Right cardiac atrium (tissue), 5 donors: Measurements from ENCODE around the gene NCKAP1. TPM values are rescaled to one million over a fixed set of nuclear protein-coding genes. Genes with fewer than 3 reads are reported as not detected.
"Not testable (repeated sequence)": the region's sequence is repeated elsewhere in the genome, so short reads cannot be mapped to it uniquely, and the experiment has no call there.

ENCODE experiments used
- ATAC-seq, 2 donors: fragments of 200-7000 bp; cut with Tn5 transposase; one replicate each; pipeline versions ENCODE4 v1.8.0 to v1.9.1; 2020; ENCODE audit warnings: moderate library complexity in 2 of 2, mild to moderate bottlenecking in 1 of 2
- DNase-seq, 3 donors: peaks; one replicate each; pipeline ENCODE4 v3.0.0-alpha.2; 2020
- H3K27ac ChIP-seq: one replicate; pipeline ENCODE4 v1.5.1; 2013; ENCODE audit warnings: mild to moderate bottlenecking, low read length, control low read depth, moderate library complexity
- H3K27me3 ChIP-seq: one replicate; pipeline ENCODE4 v1.6.1; 2013; ENCODE audit not compliant: control insufficient read depth, insufficient read depth
- H3K4me1 ChIP-seq: one replicate; pipeline ENCODE4 v1.6.1; 2013; ENCODE audit warnings: low read length; ENCODE audit not compliant: control insufficient read depth, insufficient read depth
- H3K4me3 ChIP-seq: one replicate; pipeline ENCODE4 v1.5.1; 2013; ENCODE audit warnings: low read length, control low read depth
- H3K9me3 ChIP-seq: one replicate; pipeline ENCODE4 v1.6.1; 2013; ENCODE audit warnings: low read length; ENCODE audit not compliant: control insufficient read depth
- WGBS: extraction: QIAGEN DNeasy Blood & Tissue Kit; methylation state at CpG from one replicate; pipeline ENCODE4 v1.1.7; 2013; 5-methylcytosine and 5-hydroxymethylcytosine counted together
- intact Hi-C, 4 donors: fragments of 100-400 bp; cut with DNase I; formaldehyde crosslinking; loops; one replicate each; pipeline versions ENCODE4 v1.11.0 to v1.14.0; 2022 to 2023
- polyA plus RNA-seq: library from polyadenylated mRNA; stranded (reverse); fragments of 200-250 nt; gene quantifications from one replicate; pipeline ENCODE4 v1.2.3, GENCODE V29; 2013
- total RNA-seq, 4 donors: library from RNA; stranded (reverse); fragmentation: NEBNext Ultra II Directional; extraction: Animal tissue kit (Norgen Biotek cat#: 25700); gene quantifications; one replicate each; pipeline ENCODE4 v1.2.1, GENCODE V29; 2021
- donor health status: healthy with polysubstance abuse.
- donor health status: DM: no; HTN: yes; CAD: no.
- donor health status: DM: no; HTN: no; CAD: no.
- donor health status: DM: no; HTN: yes; CAD: no; lungs with severe emphysema.
- donor health status: DM: yes; HTN: yes; CAD: no.

The NCKAP1 gene
- total and polyA plus RNA-seq, 5 donors = 63.0 to 158 (median 132) TPM

DNA sequence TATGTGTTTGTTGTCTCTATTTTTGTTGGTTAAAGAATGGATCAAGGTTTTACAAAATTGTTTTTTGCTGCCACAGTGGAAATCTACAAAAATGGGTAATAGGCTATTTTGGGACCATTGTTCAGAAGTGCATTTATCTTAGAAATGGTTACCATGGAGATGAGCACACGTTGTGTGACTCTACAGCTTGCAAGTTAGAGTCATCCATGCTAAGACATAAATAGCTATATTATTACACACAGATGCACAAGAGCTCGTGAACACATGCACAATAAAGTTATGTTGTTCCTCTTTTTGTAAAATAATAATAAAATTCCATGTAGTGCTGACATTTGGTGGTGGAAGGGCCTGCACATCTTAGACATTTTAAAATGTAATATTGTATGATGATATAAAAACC, 24.8 kb upstream of the NCKAP1 start:
- no peaks in the 10 kb centered on the region for H3K4me1 ChIP-seq
- H3K27ac ChIP-seq = no peak overlapping the region
- H3K27me3 ChIP-seq = no peaks in the 10 kb centered on the region
- H3K9me3 ChIP-seq = no peaks in the 10 kb centered on the region
- WGBS = 25% methylated on average over 2 of the region's 2 CpGs
- H3K4me3 ChIP-seq = no peak overlapping the region
- intact Hi-C loops = no loop called here
- ATAC-seq (peak in 1 of 2 donors; percentile 75), DNase-seq (no peak)

DNA sequence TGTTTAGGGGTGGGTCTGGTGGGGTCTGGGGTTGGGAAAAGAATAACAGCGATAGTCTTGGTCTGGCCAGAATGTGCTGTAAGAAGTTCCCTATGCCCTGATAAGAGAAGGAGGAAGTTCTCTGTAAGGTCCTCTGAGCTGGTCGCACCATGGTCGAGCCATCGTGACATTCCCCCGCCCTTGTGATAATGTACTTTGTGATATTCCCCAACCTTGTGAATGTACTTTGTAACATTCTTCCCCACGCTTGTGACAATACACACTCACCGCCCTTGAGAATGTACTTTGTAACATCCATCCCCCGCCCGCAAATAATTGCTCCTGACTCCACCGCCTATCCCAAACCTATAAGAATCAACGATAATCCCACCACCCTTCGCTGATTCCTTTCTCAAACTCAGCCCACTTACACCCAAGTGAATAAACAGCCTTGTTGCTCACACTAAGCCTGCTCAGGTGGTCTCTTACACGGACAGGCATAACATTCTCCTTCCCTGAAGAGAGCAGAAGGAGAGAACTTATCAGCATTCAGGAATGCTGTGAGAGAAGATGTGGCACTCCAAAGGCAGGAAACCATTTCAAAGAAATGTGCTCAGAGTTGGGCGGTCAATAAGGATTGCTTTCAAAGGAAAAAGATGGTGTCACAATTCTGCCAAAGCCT, 22.4 kb upstream of the NCKAP1 start:
- no peaks in the 10 kb centered on the region for H3K27me3 ChIP-seq
- ATAC-seq (no peak), DNase-seq (no peak)
- WGBS = 92% methylated on average over 14 of the region's 14 CpGs
- H3K4me3 ChIP-seq = no peak overlapping the region
- no peaks in the 10 kb centered on the region for H3K9me3 ChIP-seq
- intact Hi-C loops = no loop called here
- no peak overlapping the region for H3K27ac ChIP-seq
- no peaks in the 10 kb centered on the region for H3K4me1 ChIP-seq

DNA sequence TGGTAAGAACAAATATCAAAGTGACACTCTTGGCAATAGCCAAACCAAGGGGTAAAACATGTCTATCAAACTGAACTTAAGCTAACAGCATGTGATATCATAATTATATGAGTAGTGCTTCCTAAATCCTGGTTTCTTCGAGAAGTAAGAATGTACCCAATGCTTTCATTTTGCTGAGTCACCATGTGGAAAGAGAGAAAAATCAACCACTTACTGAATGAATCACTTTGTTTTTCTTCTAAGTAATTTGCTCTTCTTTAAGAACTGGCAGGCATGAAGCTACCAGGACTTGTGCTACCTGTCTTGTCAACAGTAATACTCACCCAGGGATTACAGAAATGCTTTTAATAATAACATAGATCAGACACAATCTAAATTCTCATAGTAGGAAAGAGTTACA, 21.3 kb upstream of the NCKAP1 start:
- WGBS = 49% methylated on average over 1 of the region's 1 CpG
- ATAC-seq = no peak
- intact Hi-C loops = no loop called here
- DNase-seq = no peak
- Histone ChIP-seq H3K4me3 (no peak overlapping the region), H3K27me3 (no peaks in the 10 kb centered on the region), H3K9me3 (no peaks in the 10 kb centered on the region), H3K4me1 (no peaks in the 10 kb centered on the region), H3K27ac (no peak overlapping the region)

DNA sequence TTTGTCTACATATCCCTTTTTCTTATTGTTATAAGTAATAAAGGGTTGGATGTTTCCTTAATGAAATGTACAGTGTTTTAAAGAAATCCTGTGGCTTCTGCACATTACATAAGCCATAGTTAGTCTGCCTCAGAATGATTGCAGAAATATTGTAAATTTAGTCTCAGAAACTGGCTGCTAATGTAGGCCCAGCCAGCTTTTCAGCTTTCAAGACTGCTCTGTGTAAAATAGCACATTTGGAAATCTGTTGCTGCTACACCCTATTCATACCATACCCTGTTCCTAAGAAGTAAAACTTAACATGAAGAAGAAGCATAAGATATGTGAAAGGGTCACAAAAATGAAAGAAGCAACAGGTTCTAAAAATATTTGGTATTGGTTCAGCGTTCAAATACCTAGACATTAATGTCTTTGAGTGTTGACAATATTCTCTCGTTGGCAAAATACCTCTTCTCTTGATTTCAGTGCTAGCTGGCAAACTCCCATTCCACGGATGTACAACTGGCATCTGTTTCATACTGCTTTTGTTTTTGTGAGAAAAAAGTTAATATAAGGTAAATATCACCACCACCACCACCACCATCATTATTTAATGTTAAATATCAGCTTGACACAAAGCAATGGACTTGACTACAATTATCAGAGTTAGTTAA, 19.2 kb upstream of the NCKAP1 start:
- no peak overlapping the region for H3K27ac ChIP-seq
- H3K4me1 ChIP-seq = no peaks in the 10 kb centered on the region
- WGBS = 45% methylated on average over 3 of the region's 3 CpGs
- H3K4me3 ChIP-seq = no peak overlapping the region
- intact Hi-C loops = no loop called here
- ATAC-seq (no peak), DNase-seq (no peak)
- H3K27me3 ChIP-seq = no peaks in the 10 kb centered on the region
- no peaks in the 10 kb centered on the region for H3K9me3 ChIP-seq

DNA sequence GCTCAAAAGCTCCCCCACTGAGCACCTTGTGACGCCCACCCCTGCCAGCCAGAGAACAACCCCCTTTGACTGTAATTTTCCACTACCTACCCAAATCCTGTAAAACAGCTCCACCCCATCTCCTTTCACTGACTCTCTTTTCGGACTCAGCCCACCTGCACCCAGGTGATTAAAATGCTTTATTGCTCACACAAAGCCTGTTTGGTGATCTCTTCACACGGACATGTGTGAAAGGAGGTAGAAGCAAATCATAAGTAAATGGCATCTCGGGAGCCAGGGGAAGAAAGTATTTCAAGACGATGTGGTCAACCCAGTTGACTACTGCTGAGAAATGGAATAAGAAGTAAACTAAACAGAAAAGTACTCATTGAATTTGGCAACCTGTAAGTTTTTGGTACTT, 11.2 kb upstream of the NCKAP1 start:
- DNase-seq = no peak
- Histone ChIP-seq H3K27me3 (no peaks in the 10 kb centered on the region), H3K4me1 (no peaks in the 10 kb centered on the region), H3K4me3 (no peak overlapping the region), H3K9me3 (no peaks in the 10 kb centered on the region), H3K27ac (no peak overlapping the region)
- intact Hi-C loops = no loop called here
- 66% methylated on average over 5 of the region's 5 CpGs for WGBS
- ATAC-seq = no peak

DNA sequence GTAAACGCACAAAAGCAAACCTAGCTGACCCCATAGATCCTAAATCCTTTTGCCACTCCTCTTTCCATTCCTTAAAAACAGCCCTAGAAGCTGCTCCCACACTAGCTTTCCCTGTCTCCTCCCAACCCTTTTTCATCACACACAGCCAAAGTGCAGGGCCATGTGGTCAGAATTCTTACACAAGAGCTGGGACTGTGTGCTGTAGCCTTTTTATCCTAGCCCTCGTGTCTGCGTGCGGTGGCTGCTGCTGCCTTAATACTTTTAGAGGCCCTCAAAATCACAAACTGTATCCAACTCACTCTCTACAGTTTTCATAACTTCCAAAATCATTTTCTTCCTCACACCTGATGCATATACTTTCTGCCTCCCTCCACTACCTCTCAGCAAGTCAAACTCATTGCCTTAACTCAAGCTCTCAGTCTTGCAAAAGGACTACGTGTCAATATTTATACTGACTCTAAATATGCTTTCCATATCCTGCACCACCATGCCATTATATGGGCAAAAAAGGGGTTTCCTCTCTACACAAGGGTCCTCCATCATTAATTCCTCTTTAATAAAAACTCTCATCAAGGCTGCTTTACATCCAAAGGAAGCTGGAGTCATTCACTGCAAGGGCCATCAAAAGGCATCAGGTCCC, 9.3 kb upstream of the NCKAP1 start:
- H3K4me1 ChIP-seq, H3K27me3 ChIP-seq, intact Hi-C loops, DNase-seq, H3K9me3 ChIP-seq, H3K27ac ChIP-seq, H3K4me3 ChIP-seq, ATAC-seq: not testable (repeated sequence)
- WGBS = 94% methylated on average over 5 of the region's 5 CpGs

DNA sequence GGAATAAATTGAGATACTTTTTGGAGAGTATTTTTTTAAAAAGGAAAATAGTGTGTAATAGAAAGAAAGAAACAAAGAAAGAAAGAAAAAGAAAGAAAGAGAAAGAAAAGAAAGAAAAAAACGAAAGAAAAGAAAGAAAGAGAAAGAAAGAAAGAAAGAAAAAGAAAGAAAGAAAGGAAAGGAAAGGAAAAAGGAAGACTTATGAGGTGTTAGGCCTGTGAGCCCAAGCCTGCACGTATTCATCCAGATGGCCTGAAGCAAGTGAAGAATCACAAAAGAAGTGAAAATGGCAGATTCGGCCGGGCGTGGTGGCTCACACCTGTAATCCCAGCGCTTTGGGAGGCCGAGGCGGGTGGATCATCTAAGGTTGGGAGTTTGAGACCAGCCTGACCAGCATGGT, 5.3 kb upstream of the NCKAP1 start:
- 91% methylated on average over 8 of the region's 8 CpGs for WGBS
- DNase-seq, H3K27ac ChIP-seq, H3K4me3 ChIP-seq, intact Hi-C loops, H3K9me3 ChIP-seq, H3K27me3 ChIP-seq, ATAC-seq, H3K4me1 ChIP-seq: not testable (repeated sequence)

DNA sequence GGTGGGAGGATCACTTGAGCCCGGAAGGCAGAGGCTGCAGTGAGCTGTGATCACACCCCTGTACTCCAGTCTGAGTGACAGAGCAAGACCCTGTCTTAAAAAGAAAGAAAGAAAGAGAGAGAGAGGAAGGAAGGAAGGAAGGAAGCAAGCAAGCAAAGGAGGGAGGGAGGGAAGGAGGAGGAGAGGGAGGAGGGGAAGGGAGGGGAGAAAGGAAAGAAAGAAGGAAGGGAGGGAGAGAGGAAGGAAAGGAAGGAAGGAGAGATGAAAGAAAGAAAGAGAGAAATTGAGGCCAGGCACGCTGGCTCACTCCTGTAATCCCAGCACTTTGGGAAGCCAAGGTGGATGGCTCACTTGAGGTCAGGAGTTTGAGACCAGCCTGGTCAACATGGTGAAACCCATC, 2.3 kb upstream of the NCKAP1 start:
- Histone ChIP-seq H3K4me1 (no peaks in the 10 kb centered on the region), H3K27ac (no peak overlapping the region), H3K27me3 (no peaks in the 10 kb centered on the region), H3K4me3 (no peak overlapping the region), H3K9me3 (no peaks in the 10 kb centered on the region)
- ATAC-seq (no peak), DNase-seq (no peak)
- 82% methylated on average over 2 of the region's 2 CpGs for WGBS
- intact Hi-C loops = no loop called here

DNA sequence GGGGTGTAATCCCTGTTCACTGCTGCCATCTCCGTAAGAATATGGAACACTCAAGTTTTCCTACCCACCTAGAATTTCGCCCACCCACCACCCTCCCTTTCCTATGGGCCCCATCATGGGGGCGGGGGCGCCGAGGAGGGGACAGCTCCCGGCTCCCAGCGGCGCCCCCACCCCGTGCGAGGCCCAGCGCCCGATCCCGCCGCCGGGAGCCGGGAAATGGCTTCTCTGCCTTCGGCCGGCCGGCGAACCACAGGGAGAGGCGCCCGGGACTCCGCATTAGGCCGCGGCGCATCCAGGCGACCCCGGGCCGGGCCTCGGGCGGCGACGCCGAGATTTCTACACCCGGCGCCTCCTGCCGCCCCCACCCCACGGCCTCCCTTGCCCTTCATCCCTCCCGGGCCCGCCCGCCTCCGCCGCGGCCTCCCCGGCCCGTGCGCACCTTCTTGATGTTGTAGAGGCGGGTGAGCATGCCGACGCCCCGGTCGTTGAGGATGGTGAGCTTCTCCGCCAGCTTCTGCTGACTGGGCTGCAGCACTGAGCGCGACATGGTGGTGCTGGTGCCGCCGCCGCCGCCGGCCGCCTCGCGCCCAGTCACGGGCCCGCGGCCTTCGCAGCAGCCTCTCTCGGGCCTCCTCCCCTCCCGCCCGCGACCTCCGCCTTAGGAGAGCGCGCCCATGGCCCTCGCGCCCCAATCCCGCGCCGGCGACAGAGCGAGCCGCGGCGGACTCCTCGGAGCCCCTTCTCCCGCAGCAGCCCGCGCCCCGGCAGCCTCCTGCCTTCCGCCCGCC, 510 bp downstream of the NCKAP1 start:
- no peaks in the 10 kb centered on the region for H3K27me3 ChIP-seq
- peak; percentile 59 to 79 for ATAC-seq
- under 1% methylated on average over 91 of the region's 91 CpGs for WGBS
- H3K9me3 ChIP-seq = no peaks in the 10 kb centered on the region
- peak in 2 of 3 donors; percentile 47 to 80 for DNase-seq
- peak overlapping the region; percentile 100 for H3K4me3 ChIP-seq
- H3K4me1 ChIP-seq = no peaks in the 10 kb centered on the region
- H3K27ac ChIP-seq = peak overlapping the region; percentile 100
- intact Hi-C loops = loop anchor here in 2 of 4 donors (5.0 kb wide), 1 partner anchor 40 kb away; the partner anchor contains the start of gene DUSP19 (in 2 of the 2)

DNA sequence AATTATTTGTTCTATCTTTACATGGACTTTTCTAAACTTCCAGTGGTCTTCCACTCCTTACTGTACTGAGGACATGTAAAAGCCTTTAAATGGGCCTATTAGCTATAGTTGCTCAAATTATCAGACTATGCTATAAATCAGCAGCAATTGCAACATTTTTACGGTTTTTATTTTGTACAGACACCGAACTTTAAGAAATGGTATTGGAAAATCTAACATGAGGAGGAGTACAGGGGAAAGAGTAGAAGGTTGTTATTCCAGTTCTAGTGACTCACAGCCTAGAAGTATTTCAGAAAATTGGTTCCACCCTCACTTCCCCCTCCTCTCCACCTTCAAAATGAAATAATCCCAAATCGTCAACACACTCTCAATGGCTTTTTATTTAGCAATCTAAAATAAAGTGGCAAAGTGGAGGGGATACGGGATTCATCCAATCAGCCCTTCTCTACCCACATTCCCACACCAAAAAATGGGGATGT, 1.1 kb downstream of the NCKAP1 start:
- ATAC-seq (peak; percentile 5 to 44), DNase-seq (no peak)
- H3K4me3 ChIP-seq = peak overlapping the region; percentile 100
- peak overlapping the region; percentile 100 for H3K27ac ChIP-seq
- WGBS = 4% methylated on average over 4 of the region's 4 CpGs
- H3K27me3 ChIP-seq = no peaks in the 10 kb centered on the region
- H3K4me1 ChIP-seq = no peaks in the 10 kb centered on the region
- intact Hi-C loops = loop anchor here in 2 of 4 donors (5.0 kb wide), 1 partner anchor 40 kb away; the partner anchor contains the start of gene DUSP19 (in 2 of the 2)
- no peaks in the 10 kb centered on the region for H3K9me3 ChIP-seq
